Measurements from ENCODE around the gene SLC4A9.

DNA sequence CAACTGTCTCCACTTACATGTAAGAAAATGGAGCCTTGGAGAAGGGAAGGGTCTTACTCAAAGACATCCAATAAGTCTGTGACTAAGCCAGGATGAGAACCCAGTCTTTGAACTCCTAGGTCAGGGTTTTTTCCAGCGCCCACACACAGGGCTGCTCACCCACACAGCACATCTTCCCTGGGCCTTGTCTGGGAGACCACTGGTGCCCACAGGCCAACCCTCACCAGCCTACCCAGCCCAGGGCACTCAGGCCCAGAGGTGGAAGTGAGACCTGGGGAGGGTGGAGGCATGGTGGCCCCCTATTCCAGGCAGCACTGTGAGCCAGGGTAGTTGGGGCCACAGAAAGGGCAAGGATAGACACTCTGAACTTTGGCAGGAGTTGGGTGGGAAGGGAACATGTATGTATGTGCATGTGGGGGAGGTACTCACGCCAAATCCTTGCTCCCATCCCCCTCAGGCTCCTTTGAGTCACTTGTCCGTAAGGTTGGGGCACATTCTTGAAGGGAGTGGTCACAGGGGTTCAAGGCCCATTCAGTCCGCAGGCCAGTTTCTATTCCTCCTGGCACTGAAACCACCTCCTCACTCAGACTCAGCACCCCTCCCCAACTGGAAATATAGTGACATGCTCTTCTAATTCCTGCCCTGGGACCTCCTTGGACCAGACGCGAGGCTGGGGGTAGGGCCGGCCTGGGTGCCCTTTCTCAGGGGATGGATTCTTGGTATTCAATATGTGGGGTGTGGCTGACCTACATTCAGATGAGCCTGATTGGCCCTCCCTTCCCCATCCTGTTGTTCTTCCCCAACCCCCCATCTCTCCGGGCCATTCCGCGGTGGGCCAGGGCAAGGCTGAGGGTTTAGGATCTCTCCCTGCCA is 2.9 kb upstream of the SLC4A9 start:
- TF ChIP-seq, protein P1, sequence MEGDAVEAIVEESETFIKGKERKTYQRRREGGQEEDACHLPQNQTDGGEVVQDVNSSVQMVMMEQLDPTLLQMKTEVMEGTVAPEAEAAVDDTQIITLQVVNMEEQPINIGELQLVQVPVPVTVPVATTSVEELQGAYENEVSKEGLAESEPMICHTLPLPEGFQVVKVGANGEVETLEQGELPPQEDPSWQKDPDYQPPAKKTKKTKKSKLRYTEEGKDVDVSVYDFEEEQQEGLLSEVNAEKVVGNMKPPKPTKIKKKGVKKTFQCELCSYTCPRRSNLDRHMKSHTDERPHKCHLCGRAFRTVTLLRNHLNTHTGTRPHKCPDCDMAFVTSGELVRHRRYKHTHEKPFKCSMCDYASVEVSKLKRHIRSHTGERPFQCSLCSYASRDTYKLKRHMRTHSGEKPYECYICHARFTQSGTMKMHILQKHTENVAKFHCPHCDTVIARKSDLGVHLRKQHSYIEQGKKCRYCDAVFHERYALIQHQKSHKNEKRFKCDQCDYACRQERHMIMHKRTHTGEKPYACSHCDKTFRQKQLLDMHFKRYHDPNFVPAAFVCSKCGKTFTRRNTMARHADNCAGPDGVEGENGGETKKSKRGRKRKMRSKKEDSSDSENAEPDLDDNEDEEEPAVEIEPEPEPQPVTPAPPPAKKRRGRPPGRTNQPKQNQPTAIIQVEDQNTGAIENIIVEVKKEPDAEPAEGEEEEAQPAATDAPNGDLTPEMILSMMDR (IDR thresholded peaks at IDR 0.05), result no peak
- TF ChIP-seq POLR2A (IDR thresholded peaks at IDR 0.05), result no peak
